DMS 273 treated with DMSO at 0.1 percent for 48 hours (cell line): ENCODE measurements around the gene TMEM100.

Experiments
- DNase-seq: peaks from one replicate; lab custom pipeline; 2025; lab: John Stamatoyannopoulos, UW

The TMEM100 gene

GRCh38 chr17:55717898-55718735 is 4.5 kb downstream of the TMEM100 start:
- no peak for DNase-seq

- no peak for DNase-seq
These were observed 5.2 kb downstream of the TMEM100 start for GRCh38 chr17:55717432-55717831.

- DNase-seq, result no peak
These were observed 11.7 kb downstream of the TMEM100 start for GRCh38 chr17:55710829-55711496.

GRCh38 chr17:55710410-55710809 is 12.3 kb downstream of the TMEM100 start:
- DNase-seq, result no peak

- DNase-seq, result no peak
These were observed 12.7 kb downstream of the TMEM100 start for GRCh38 chr17:55709984-55710383.

- DNase-seq, result no peak
These were observed 13.2 kb downstream of the TMEM100 start for GRCh38 chr17:55709440-55709839.

GRCh38 chr17:55708175-55708974 is 14.3 kb downstream of the TMEM100 start:
- no peak for DNase-seq

GRCh38 chr17:55706808-55707773 is 15.6 kb downstream of the TMEM100 start:
- no peak for DNase-seq

- no peak for DNase-seq
These were observed 16.8 kb downstream of the TMEM100 start for GRCh38 chr17:55705847-55706246.

GRCh38 chr17:55704401-55704800 is 18.3 kb downstream of the TMEM100 start:
- no peak for DNase-seq

GRCh38 chr17:55702150-55702549 is 20.5 kb downstream of the TMEM100 start:
- DNase-seq, result no peak

GRCh38 chr17:55699181-55699860 is 23.3 kb downstream of the TMEM100 start:
- DNase-seq, result no peak

- DNase-seq, result no peak
These were observed 28.3 kb downstream of the TMEM100 start for GRCh38 chr17:55694286-55694910.

- DNase-seq, result no peak
These were observed 29.1 kb downstream of the TMEM100 start for GRCh38 chr17:55693254-55694216.

GRCh38 chr17:55692276-55692675 is 30.4 kb downstream of the TMEM100 start:
- no peak for DNase-seq

- DNase-seq, result no peak
These were observed 31.0 kb downstream of the TMEM100 start for GRCh38 chr17:55691666-55692065.

- DNase-seq, result no peak
These were observed 32.6 kb downstream of the TMEM100 start for GRCh38 chr17:55690105-55690508.

GRCh38 chr17:55689672-55690071 is 33.0 kb downstream of the TMEM100 start:
- no peak for DNase-seq

GRCh38 chr17:55688057-55688456 is 34.6 kb downstream of the TMEM100 start:
- DNase-seq, result no peak
